Measurements from ENCODE around the gene VOPP1.

DNA sequence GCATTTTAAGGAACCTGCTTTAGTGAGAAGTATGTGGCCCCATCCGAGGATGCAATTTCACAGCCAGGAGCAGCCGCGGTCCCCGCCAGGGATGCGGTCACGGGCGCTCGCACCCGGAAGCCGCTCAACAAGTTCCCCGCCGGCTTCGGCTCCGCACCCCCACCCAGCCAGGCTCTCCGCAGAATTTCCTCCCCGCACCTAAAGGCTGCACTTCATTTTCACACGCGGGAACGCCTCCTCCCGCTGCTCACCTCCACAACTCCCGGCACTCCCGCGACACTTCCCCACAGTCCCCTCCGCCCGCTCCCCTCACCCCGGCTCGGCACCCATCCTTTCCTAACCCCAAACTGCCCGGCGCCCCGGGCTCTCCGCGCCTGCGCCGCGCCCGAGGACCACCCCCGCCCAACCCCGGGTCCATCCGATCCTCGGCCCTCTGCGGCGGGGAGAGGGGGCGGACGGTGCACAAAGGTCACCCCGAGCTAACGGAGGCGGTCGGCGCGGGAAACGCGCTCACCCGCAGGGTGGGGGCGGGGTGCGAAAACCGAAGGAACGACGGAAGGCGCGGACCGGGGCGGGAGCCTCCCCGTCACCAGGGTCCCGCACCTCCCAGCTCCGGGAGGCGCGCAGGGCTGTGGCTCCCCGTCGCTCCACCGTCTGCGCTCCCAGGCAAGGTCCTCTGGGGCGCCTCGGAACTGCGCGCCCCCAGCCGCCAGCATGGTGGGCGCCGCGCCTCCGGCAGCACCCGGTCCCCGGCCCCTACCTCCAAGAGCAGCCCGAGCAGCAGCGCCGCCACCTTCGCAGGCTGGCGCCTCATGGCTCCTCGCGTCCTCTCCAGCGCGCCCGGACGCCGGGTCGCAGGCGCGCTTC is 558 bp downstream of the VOPP1 start:
- no peak for TF ChIP-seq ZFX (IDR thresholded peaks at IDR 0.05; ENCODE audit: borderline replicate concordance)
- TF ChIP-seq, protein P1, sequence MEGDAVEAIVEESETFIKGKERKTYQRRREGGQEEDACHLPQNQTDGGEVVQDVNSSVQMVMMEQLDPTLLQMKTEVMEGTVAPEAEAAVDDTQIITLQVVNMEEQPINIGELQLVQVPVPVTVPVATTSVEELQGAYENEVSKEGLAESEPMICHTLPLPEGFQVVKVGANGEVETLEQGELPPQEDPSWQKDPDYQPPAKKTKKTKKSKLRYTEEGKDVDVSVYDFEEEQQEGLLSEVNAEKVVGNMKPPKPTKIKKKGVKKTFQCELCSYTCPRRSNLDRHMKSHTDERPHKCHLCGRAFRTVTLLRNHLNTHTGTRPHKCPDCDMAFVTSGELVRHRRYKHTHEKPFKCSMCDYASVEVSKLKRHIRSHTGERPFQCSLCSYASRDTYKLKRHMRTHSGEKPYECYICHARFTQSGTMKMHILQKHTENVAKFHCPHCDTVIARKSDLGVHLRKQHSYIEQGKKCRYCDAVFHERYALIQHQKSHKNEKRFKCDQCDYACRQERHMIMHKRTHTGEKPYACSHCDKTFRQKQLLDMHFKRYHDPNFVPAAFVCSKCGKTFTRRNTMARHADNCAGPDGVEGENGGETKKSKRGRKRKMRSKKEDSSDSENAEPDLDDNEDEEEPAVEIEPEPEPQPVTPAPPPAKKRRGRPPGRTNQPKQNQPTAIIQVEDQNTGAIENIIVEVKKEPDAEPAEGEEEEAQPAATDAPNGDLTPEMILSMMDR (IDR thresholded peaks at IDR 0.05), result no peak

Measured in 22Rv1 (cell line).